ENCODE data around the gene EFTUD2. TPM values are rescaled to one million over a fixed set of nuclear protein-coding genes. Genes with fewer than 3 reads are reported as not detected.

Gene EFTUD2
- polyA plus RNA-seq, 3 donors = 82.9 to 144 (median 104) TPM

DNA sequence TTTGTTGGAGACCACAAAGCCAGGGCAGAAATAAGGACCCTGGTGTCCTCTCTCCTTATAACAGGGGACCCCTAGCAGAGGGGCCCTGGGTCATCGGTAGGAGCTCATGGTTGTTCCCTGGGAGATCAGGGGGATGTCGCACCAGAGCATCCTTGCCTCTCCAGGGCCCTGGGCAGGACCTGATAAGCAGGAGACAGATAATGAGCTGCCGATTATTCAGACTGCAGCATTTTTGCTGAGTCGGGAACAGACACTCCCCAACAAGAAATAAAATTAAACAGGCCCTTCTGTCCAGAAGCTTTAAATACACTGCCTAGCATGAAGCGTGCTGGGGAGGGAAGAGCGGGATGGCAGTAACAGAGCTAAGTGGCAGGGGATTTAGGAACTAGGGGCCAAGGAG lies 31.4 kb upstream of the EFTUD2 start:
- intact Hi-C loops (cut with micrococcal nuclease) = no loop called here
- WGBS (ENCODE audit: insufficient coverage) = 92% methylated on average over 3 of the region's 6 CpGs
- H3K36me3 ChIP-seq (replicated peaks in 1 of 2; ENCODE audit: control insufficient read depth in 1 of 2, insufficient read depth in 2 of 2, low read length in 2 of 2) = peaks cover 95 to 100% of the 10 kb centered on the region in 2 donors
- H4K20me1 ChIP-seq (ENCODE audit: insufficient read depth, low read length) = no peaks in the 10 kb centered on the region
- no peak overlapping the region for H3K4me3 Mint-ChIP-seq
- H3K9me3 Mint-ChIP-seq = peaks cover 0 to 1% (median 0%) of the 10 kb centered on the region in 7 donors
- peaks cover 9% of the 10 kb centered on the region for H3K79me2 ChIP-seq (ENCODE audit: insufficient read depth, low read length)
- H3K36me3 Mint-ChIP-seq = peaks cover 78 to 98% of the 10 kb centered on the region in 2 donors
- H3K4me1 ChIP-seq (ENCODE audit: control insufficient read depth in 1 of 2, insufficient read depth in 2 of 2, low read length in 2 of 2) = no peaks in the 10 kb centered on the region
- no peak overlapping the region for H3K4me2 ChIP-seq (replicated peaks; ENCODE audit: extremely low read depth, low read length, poor library complexity, severe bottlenecking)
- no peak overlapping the region for H3K9ac ChIP-seq (ENCODE audit: insufficient read depth, low read length, poor library complexity, severe bottlenecking)
- no peak overlapping the region for H2AFZ ChIP-seq (ENCODE audit: insufficient read depth, low read depth, low read length, poor library complexity, severe bottlenecking)
- H3K9me3 ChIP-seq (replicated peaks in 1 of 2; ENCODE audit: control insufficient read depth in 1 of 2, insufficient read depth in 1 of 2, low read length in 2 of 2) = no peaks in the 10 kb centered on the region
- no peak for DNase-seq
- H3K27me3 ChIP-seq (ENCODE audit: control insufficient read depth in 2 of 2, insufficient read depth in 2 of 2, low read length in 2 of 2) = no peaks in the 10 kb centered on the region
- H3K27me3 Mint-ChIP-seq (ENCODE audit: low read depth in 3 of 3) = no peaks in the 10 kb centered on the region
- no peaks in the 10 kb centered on the region for H3K4me1 Mint-ChIP-seq
- no peak overlapping the region for H3K27ac ChIP-seq (ENCODE audit: low read depth in 1 of 2, low read length in 2 of 2)
- TF ChIP-seq, protein P1, sequence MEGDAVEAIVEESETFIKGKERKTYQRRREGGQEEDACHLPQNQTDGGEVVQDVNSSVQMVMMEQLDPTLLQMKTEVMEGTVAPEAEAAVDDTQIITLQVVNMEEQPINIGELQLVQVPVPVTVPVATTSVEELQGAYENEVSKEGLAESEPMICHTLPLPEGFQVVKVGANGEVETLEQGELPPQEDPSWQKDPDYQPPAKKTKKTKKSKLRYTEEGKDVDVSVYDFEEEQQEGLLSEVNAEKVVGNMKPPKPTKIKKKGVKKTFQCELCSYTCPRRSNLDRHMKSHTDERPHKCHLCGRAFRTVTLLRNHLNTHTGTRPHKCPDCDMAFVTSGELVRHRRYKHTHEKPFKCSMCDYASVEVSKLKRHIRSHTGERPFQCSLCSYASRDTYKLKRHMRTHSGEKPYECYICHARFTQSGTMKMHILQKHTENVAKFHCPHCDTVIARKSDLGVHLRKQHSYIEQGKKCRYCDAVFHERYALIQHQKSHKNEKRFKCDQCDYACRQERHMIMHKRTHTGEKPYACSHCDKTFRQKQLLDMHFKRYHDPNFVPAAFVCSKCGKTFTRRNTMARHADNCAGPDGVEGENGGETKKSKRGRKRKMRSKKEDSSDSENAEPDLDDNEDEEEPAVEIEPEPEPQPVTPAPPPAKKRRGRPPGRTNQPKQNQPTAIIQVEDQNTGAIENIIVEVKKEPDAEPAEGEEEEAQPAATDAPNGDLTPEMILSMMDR (IDR thresholded peaks at IDR 0.05) = no peak
- H3K27ac Mint-ChIP-seq = peak overlapping the region in 1 of 7 donors; percentile 60
- no peak overlapping the region for H3K4me3 ChIP-seq (replicated peaks in 1 of 3; ENCODE audit: low read depth in 2 of 3, low read length in 3 of 3)

DNA sequence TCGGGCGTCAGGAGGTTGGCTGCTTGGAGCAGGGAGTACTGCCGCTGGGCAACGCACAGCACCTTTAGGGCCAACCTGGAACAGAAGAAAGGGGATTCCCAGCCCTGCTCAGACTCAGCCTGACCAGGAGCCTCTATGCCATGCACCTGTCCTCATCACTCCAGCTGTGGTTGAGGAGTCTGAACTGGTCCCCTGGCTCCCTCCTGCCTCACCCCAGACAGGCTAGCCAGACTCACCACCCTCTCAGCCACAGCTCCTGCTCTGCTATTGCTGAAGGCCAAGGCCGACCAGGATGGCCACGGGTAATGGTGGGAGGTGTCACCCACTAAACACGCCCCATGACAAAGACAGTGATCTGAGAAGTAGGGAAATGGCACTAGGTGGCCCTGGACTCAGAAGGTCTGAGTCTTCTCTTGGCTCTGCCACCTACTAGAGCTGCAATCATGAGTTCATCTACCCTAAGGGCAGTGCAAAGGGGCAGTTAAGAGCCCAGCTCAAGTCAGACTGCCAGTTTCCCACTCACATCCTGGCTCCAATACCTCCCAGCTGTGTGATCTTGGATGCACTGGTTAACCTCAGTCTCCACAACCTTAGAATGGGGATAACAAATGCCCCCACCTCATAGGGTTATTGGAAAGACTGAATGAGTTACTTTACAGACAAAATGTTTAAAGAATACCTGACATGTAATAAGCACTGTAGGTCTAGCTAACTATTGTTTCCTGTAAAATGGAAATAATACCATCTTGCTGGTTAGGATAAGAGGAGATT lies 29.9 kb upstream of the EFTUD2 start:
- no peaks in the 10 kb centered on the region for H3K4me1 ChIP-seq (ENCODE audit: control insufficient read depth in 1 of 2, insufficient read depth in 2 of 2, low read length in 2 of 2)
- no peak overlapping the region for H3K9ac ChIP-seq (ENCODE audit: insufficient read depth, low read length, poor library complexity, severe bottlenecking)
- H3K9me3 ChIP-seq (replicated peaks in 1 of 2; ENCODE audit: control insufficient read depth in 1 of 2, insufficient read depth in 1 of 2, low read length in 2 of 2) = no peaks in the 10 kb centered on the region
- no peaks in the 10 kb centered on the region for H3K27me3 ChIP-seq (ENCODE audit: control insufficient read depth in 2 of 2, insufficient read depth in 2 of 2, low read length in 2 of 2)
- no peak overlapping the region for H3K4me3 ChIP-seq (replicated peaks in 1 of 3; ENCODE audit: low read depth in 2 of 3, low read length in 3 of 3)
- no peak for DNase-seq
- H3K4me3 Mint-ChIP-seq = no peak overlapping the region
- H3K27me3 Mint-ChIP-seq (ENCODE audit: low read depth in 3 of 3) = no peaks in the 10 kb centered on the region
- no peaks in the 10 kb centered on the region for H3K79me2 ChIP-seq (ENCODE audit: insufficient read depth, low read length)
- H3K36me3 ChIP-seq (replicated peaks in 1 of 2; ENCODE audit: control insufficient read depth in 1 of 2, insufficient read depth in 2 of 2, low read length in 2 of 2) = peaks cover 79 to 86% of the 10 kb centered on the region in 2 donors
- H3K4me2 ChIP-seq (replicated peaks; ENCODE audit: extremely low read depth, low read length, poor library complexity, severe bottlenecking) = no peak overlapping the region
- TF ChIP-seq, protein P1 (IDR thresholded peaks at IDR 0.05) = no peak
- no peaks in the 10 kb centered on the region for H4K20me1 ChIP-seq (ENCODE audit: insufficient read depth, low read length)
- no peaks in the 10 kb centered on the region for H3K4me1 Mint-ChIP-seq
- H3K9me3 Mint-ChIP-seq = peaks cover 0 to 1% (median 0%) of the 10 kb centered on the region in 7 donors
- intact Hi-C loops (cut with micrococcal nuclease) = loop anchor here in 1 of 2 donors (10.0 kb wide), 1 partner anchor 166 kb away; no protein-coding TSS in a partner anchor
- H3K27ac ChIP-seq (ENCODE audit: low read depth in 1 of 2, low read length in 2 of 2) = no peak overlapping the region
- peak overlapping the region in 1 of 7 donors; percentile 38 for H3K27ac Mint-ChIP-seq
- WGBS (ENCODE audit: insufficient coverage) = 94% methylated on average over 4 of the region's 7 CpGs
- H2AFZ ChIP-seq (ENCODE audit: insufficient read depth, low read depth, low read length, poor library complexity, severe bottlenecking) = no peak overlapping the region
- H3K36me3 Mint-ChIP-seq = peaks cover 71 to 95% of the 10 kb centered on the region in 2 donors

All from CD14-positive monocyte (primary cell).